GM23338 (cell line): ENCODE results near the gene ERICH3. TPM values are rescaled to one million over a fixed set of nuclear protein-coding genes. Genes with fewer than 3 reads are reported as not detected.

Experiments
- ATAC-seq: fragments of 200-7000 bp; cut with Tn5 transposase; 3 replicates; pipeline ENCODE4 v1.9.1; 2020
- DNase-seq: peaks from one replicate; pipeline ENCODE4 v3.0.0-alpha.2; 2015; ENCODE audit warnings: low spot score
- H2AFZ ChIP-seq: fragments of 200-600 bp; sonication (generic); 2 replicates; pipeline ENCODE4 v1.8.0; 2016; ENCODE audit warnings: antibody characterized with exemption, mild to moderate bottlenecking, moderate library complexity
- H3F3A ChIP-seq: fragments of 200-600 bp; sonication (generic); replicated peaks from 2 replicates; pipeline ENCODE4 v1.8.0; 2017; ENCODE audit warnings: antibody characterized with exemption, mixed run types, low read depth
- H3K27ac ChIP-seq: fragments of 200-600 bp; sonication (generic); 2 replicates; pipeline ENCODE4 v1.6.1; 2016; ENCODE audit warnings: low read depth
- H3K27me3 ChIP-seq: fragments of 200-600 bp; sonication (generic); 2 replicates; pipeline ENCODE4 v1.8.0; 2016; ENCODE audit warnings: mild to moderate bottlenecking, mixed run types, moderate library complexity; ENCODE audit not compliant: insufficient read depth
- H3K36me3 ChIP-seq: fragments of 200-600 bp; sonication (generic); 2 replicates; pipeline ENCODE4 v1.8.0; 2016; ENCODE audit warnings: mild to moderate bottlenecking; ENCODE audit not compliant: insufficient read depth
- H3K4me1 ChIP-seq: fragments of 200-600 bp; sonication (generic); 2 replicates; pipeline ENCODE4 v1.8.0; 2016; ENCODE audit warnings: mild to moderate bottlenecking, moderate library complexity; ENCODE audit not compliant: insufficient read depth
- H3K4me2 ChIP-seq: fragments of 200-600 bp; sonication (generic); 2 replicates; pipeline ENCODE4 v1.7.1; 2017; ENCODE audit warnings: mixed run types
- H3K4me3 ChIP-seq: fragments of 200-600 bp; sonication (generic); 2 replicates; pipeline ENCODE4 v1.6.1; 2016; ENCODE audit warnings: mixed run types
- H3K79me2 ChIP-seq: fragments of 200-600 bp; sonication (generic); replicated peaks from 2 replicates; pipeline ENCODE4 v1.8.0; 2017; ENCODE audit warnings: mild to moderate bottlenecking; ENCODE audit not compliant: insufficient read depth
- H3K9me2 ChIP-seq: fragments of 200-600 bp; sonication (generic); 2 replicates; pipeline ENCODE4 v1.8.0; 2017; ENCODE audit not compliant: insufficient read depth
- H4K20me1 ChIP-seq: fragments of 200-600 bp; sonication (generic); replicated peaks from 2 replicates; pipeline ENCODE4 v1.8.0; 2017; ENCODE audit warnings: mild to moderate bottlenecking; ENCODE audit not compliant: insufficient read depth
- H3K27ac Mint-ChIP-seq: 2 replicates; pipeline ENCODE4 v1.8.0; 2020; ENCODE audit warnings: inconsistent platforms, mild to moderate bottlenecking, moderate library complexity, mixed read lengths
- H3K27me3 Mint-ChIP-seq: 3 replicates; pipeline ENCODE4 v1.8.0; 2022; ENCODE audit warnings: low read depth, mild to moderate bottlenecking, moderate library complexity, mixed read lengths, inconsistent platforms; ENCODE audit not compliant: insufficient read depth, poor library complexity
- H3K36me3 Mint-ChIP-seq: 3 replicates; pipeline ENCODE4 v1.8.0; 2021; ENCODE audit warnings: low read depth, mild to moderate bottlenecking, inconsistent platforms, moderate library complexity, mixed read lengths
- H3K4me1 Mint-ChIP-seq: 3 replicates; pipeline ENCODE4 v1.8.0; 2020; ENCODE audit warnings: mild to moderate bottlenecking, inconsistent platforms, mixed read lengths
- H3K4me3 Mint-ChIP-seq: 3 replicates; pipeline ENCODE4 v1.8.0; 2021; ENCODE audit warnings: moderate library complexity, mild to moderate bottlenecking, inconsistent platforms, mixed read lengths
- H3K9me3 Mint-ChIP-seq: 3 replicates; pipeline ENCODE4 v1.8.0; 2020; ENCODE audit warnings: moderate library complexity, mild to moderate bottlenecking, inconsistent platforms, mixed read lengths
- CREB1 ChIP-seq: fragments of 250-450 bp; sonication (Bioruptor Pico); IDR thresholded peaks from 2 replicates; pipeline ENCODE4 v1.5.0; 2020; ENCODE audit warnings: low read depth, mild to moderate bottlenecking, moderate library complexity
- CTCF ChIP-seq, 2 experiments: fragments of 200-600 bp in 1 of 2; sonication (generic) in 1 of 2; conservative IDR thresholded peaks; 2 replicates each; pipeline versions ENCODE4 v1.5.1 to v1.6.1; 2016 to 2017; ENCODE audit warnings: antibody characterized with exemption in 2 of 2, low read depth in 2 of 2, mild to moderate bottlenecking in 2 of 2, moderate library complexity in 1 of 2
- EZH2 ChIP-seq: fragments of 200-600 bp; sonication (generic); IDR thresholded peaks from one replicate; pipeline ENCODE4 v1.8.0; 2017; ENCODE audit warnings: antibody characterized with exemption, mild to moderate bottlenecking, low read depth; ENCODE audit not compliant: unreplicated experiment
- JUNB ChIP-seq: IDR thresholded peaks from one replicate; pipeline ENCODE4 v1.6.1; 2016; ENCODE audit warnings: antibody characterized with exemption; ENCODE audit not compliant: unreplicated experiment
- NANOG ChIP-seq: IDR thresholded peaks from 2 replicates; pipeline ENCODE4 v1.6.1; 2016; ENCODE audit warnings: antibody characterized with exemption, borderline replicate concordance
- REST ChIP-seq: IDR thresholded peaks from one replicate; pipeline ENCODE4 v1.6.1; 2018; ENCODE audit warnings: antibody characterized with exemption; ENCODE audit not compliant: unreplicated experiment
- STAT1 ChIP-seq: IDR thresholded peaks from one replicate; pipeline ENCODE4 v1.6.1; 2016; ENCODE audit warnings: antibody characterized with exemption; ENCODE audit not compliant: unreplicated experiment
- ZNF331 ChIP-seq: fragments of 250-450 bp; sonication (Bioruptor Pico); IDR thresholded peaks from 2 replicates; pipeline ENCODE4 v1.5.0; 2020; ENCODE audit warnings: low read depth, mild to moderate bottlenecking, moderate library complexity
- ZNF462 ChIP-seq: fragments of 250-450 bp; sonication (Bioruptor Pico); IDR thresholded peaks from 2 replicates; pipeline ENCODE4 v1.5.0; 2020; ENCODE audit warnings: mild to moderate bottlenecking, moderate library complexity
- polyA plus RNA-seq: library from polyadenylated mRNA; unstranded; fragments of >200 nt; fragmentation: Nextera tagmentation; extraction: Ambion mirVana; gene quantifications from 2 replicates; pipeline ENCODE4 v1.2.1, GENCODE V29; 2016
- total RNA-seq: library from RNA; depleted of rRNA; stranded (reverse); fragments of >200 nt; shearing (Covaris generic); gene quantifications from 2 replicates; pipeline ENCODE4 v1.2.3, GENCODE V29; 2014

Gene ERICH3
- total and polyA plus RNA-seq, 2 experiments from 2014 or later: not detected

- TF ChIP-seq STAT1 (no peak), ZNF462 (CRISPR knock-in tag) (no peak), JUNB (no peak), ZNF331 (CRISPR knock-in tag) (no peak), EZH2 (no peak)
These were observed 23.0 kb downstream of the ERICH3 start (continued) for GRCh38 chr1:74650561-74650960.

GRCh38 chr1:74641876-74642275, 31.7 kb downstream of the ERICH3 start:
- H3K4me1 ChIP-seq: peaks cover 8% of the 10 kb centered on the region
- no peaks in the 10 kb centered on the region for H3K27me3 ChIP-seq
- no peaks in the 10 kb centered on the region for H3K79me2 ChIP-seq
- H3K4me2 ChIP-seq: no peak overlapping the region
- no peaks in the 10 kb centered on the region for H3K9me2 ChIP-seq
- no peaks in the 10 kb centered on the region for H3F3A ChIP-seq
- Mint-ChIP-seq H3K36me3 (no peaks in the 10 kb centered on the region), H3K4me1 (peaks cover 16% of the 10 kb centered on the region), H3K27me3 (peaks cover 3% of the 10 kb centered on the region), H3K4me3 (no peak overlapping the region), H3K9me3 (no peaks in the 10 kb centered on the region; the same call in 2 of the 3 replicates), H3K27ac (no peak overlapping the region)
- no peaks in the 10 kb centered on the region for H4K20me1 ChIP-seq
- H2AFZ ChIP-seq: no peak overlapping the region
- H3K4me3 ChIP-seq: no peak overlapping the region
- no peak overlapping the region for H3K27ac ChIP-seq
- DNase-seq (no peak), ATAC-seq (no peak)
- no peaks in the 10 kb centered on the region for H3K36me3 ChIP-seq
- TF ChIP-seq JUNB (no peak), ZNF331 (CRISPR knock-in tag) (no peak), NANOG (no peak), REST (no peak), CREB1 (CRISPR knock-in tag) (no peak), CTCF (conservative IDR thresholded peaks at IDR 0.05; ENCODE audit: low read depth in 2 of 2) (no peak)
